Effector memory CD4-positive, alpha-beta T cell (primary cell): ENCODE data around the gene DUS4L.

Source experiments
- DNase-seq, 3 donors: peaks; one replicate each; pipeline ENCODE4 v3.0.0-alpha.2; 2020
- H3K27ac ChIP-seq: 2 replicates; pipeline ENCODE4 v1.7.0; 2013; ENCODE audit warnings: mild to moderate bottlenecking, low read length, moderate library complexity; ENCODE audit not compliant: insufficient read depth, poor library complexity, severe bottlenecking
- H3K27me3 ChIP-seq: replicated peaks from 2 replicates; pipeline ENCODE4 v1.7.0; 2013; ENCODE audit warnings: mild to moderate bottlenecking, low read length; ENCODE audit not compliant: insufficient read depth, control insufficient read depth, poor library complexity, severe bottlenecking
- H3K36me3 ChIP-seq: 2 replicates; pipeline ENCODE4 v1.7.0; 2013; ENCODE audit warnings: mild to moderate bottlenecking, low read length, moderate library complexity; ENCODE audit not compliant: control insufficient read depth, insufficient read depth
- H3K4me1 ChIP-seq: 2 replicates; pipeline ENCODE4 v1.7.0; 2013; ENCODE audit warnings: low read length, mild to moderate bottlenecking; ENCODE audit not compliant: control insufficient read depth, insufficient read depth, poor library complexity, severe bottlenecking
- H3K4me3 ChIP-seq: 2 replicates; pipeline ENCODE4 v1.7.0; 2013; ENCODE audit warnings: low read length, low read depth, mild to moderate bottlenecking; ENCODE audit not compliant: insufficient read depth, poor library complexity, severe bottlenecking
- H3K9me3 ChIP-seq: 2 replicates; pipeline ENCODE4 v1.7.0; 2013; ENCODE audit warnings: mild to moderate bottlenecking, low read length, moderate library complexity; ENCODE audit not compliant: control insufficient read depth

The DUS4L gene

GRCh38 chr7:107610323-107610722 lies 46.6 kb downstream of the DUS4L start:
- H3K36me3 ChIP-seq: peaks cover 12% of the 10 kb centered on the region
- no peaks in the 10 kb centered on the region for H3K4me1 ChIP-seq
- H3K27me3 ChIP-seq: no peaks in the 10 kb centered on the region
- H3K27ac ChIP-seq: no peak overlapping the region
- DNase-seq: no peak
- H3K9me3 ChIP-seq: no peaks in the 10 kb centered on the region
- no peak overlapping the region for H3K4me3 ChIP-seq

- Histone ChIP-seq H3K27me3 (no peaks in the 10 kb centered on the region), H3K9me3 (no peaks in the 10 kb centered on the region), H3K4me1 (no peaks in the 10 kb centered on the region), H3K36me3 (peaks cover 12% of the 10 kb centered on the region), H3K27ac (no peak overlapping the region), H3K4me3 (no peak overlapping the region)
- DNase-seq: no peak
These were observed 49.7 kb downstream of the DUS4L start for GRCh38 chr7:107613439-107613838.

- no peaks in the 10 kb centered on the region for H3K27me3 ChIP-seq
- H3K4me3 ChIP-seq: no peak overlapping the region
- H3K36me3 ChIP-seq: peaks cover 12% of the 10 kb centered on the region
- H3K4me1 ChIP-seq: no peaks in the 10 kb centered on the region
- no peak overlapping the region for H3K27ac ChIP-seq
- no peaks in the 10 kb centered on the region for H3K9me3 ChIP-seq
- DNase-seq: no peak
These were observed 50.2 kb downstream of the DUS4L start for GRCh38 chr7:107613948-107614347.

GRCh38 chr7:107614425-107614824 lies 50.7 kb downstream of the DUS4L start:
- H3K27ac ChIP-seq: no peak overlapping the region
- no peaks in the 10 kb centered on the region for H3K27me3 ChIP-seq
- H3K36me3 ChIP-seq: peaks cover 12% of the 10 kb centered on the region
- no peaks in the 10 kb centered on the region for H3K9me3 ChIP-seq
- no peak overlapping the region for H3K4me3 ChIP-seq
- no peaks in the 10 kb centered on the region for H3K4me1 ChIP-seq
- DNase-seq: no peak

- Histone ChIP-seq H3K36me3 (peaks cover 12% of the 10 kb centered on the region), H3K27ac (no peak overlapping the region)
- no peak for DNase-seq
These were observed 52.3 kb downstream of the DUS4L start for GRCh38 chr7:107615910-107616680.

GRCh38 chr7:107622429-107622828 lies 58.7 kb downstream of the DUS4L start:
- no peak overlapping the region for H3K27ac ChIP-seq
- H3K4me1 ChIP-seq: no peaks in the 10 kb centered on the region
- no peak overlapping the region for H3K4me3 ChIP-seq
- H3K36me3 ChIP-seq: no peaks in the 10 kb centered on the region
- H3K9me3 ChIP-seq: no peaks in the 10 kb centered on the region
- H3K27me3 ChIP-seq: no peaks in the 10 kb centered on the region
- DNase-seq: no peak

More at GRCh38 chr7:107615910-107616680, 52.3 kb downstream of the DUS4L start:
- Histone ChIP-seq H3K9me3 (no peaks in the 10 kb centered on the region), H3K4me3 (no peak overlapping the region), H3K27me3 (no peaks in the 10 kb centered on the region), H3K4me1 (no peaks in the 10 kb centered on the region)

GRCh38 chr7:107622894-107623293 lies 59.1 kb downstream of the DUS4L start:
- no peaks in the 10 kb centered on the region for H3K4me1 ChIP-seq
- H3K36me3 ChIP-seq: no peaks in the 10 kb centered on the region
- H3K27me3 ChIP-seq: no peaks in the 10 kb centered on the region
- no peak overlapping the region for H3K4me3 ChIP-seq
- H3K27ac ChIP-seq: no peak overlapping the region
- DNase-seq: no peak
- H3K9me3 ChIP-seq: no peaks in the 10 kb centered on the region

GRCh38 chr7:107627002-107627401 lies 63.2 kb downstream of the DUS4L start:
- no peak overlapping the region for H3K27ac ChIP-seq
- no peaks in the 10 kb centered on the region for H3K36me3 ChIP-seq
- no peaks in the 10 kb centered on the region for H3K4me1 ChIP-seq
- H3K4me3 ChIP-seq: no peak overlapping the region
- no peak for DNase-seq
- no peaks in the 10 kb centered on the region for H3K27me3 ChIP-seq
- H3K9me3 ChIP-seq: no peaks in the 10 kb centered on the region
